Progenitor cell of endocrine pancreas (in vitro differentiated cells): ENCODE measurements around the gene PCDHGB2. TPM values are rescaled to one million over a fixed set of nuclear protein-coding genes. Genes with fewer than 3 reads are reported as not detected.
A peak's percentile ranks its signal among the peaks of the same experiment; 100 is the strongest.
"Not testable (repeated sequence)": the region's sequence is repeated elsewhere in the genome, so short reads cannot be mapped to it uniquely, and the experiment has no call there.

Experiments
- DNase-seq: peaks from one replicate; pipeline ENCODE4 v3.0.0; 2021; ENCODE audit warnings: low spot score; ENCODE audit not compliant: unreplicated experiment
- H3K27ac Mint-ChIP-seq: 2 replicates; pipeline ENCODE4 v1.8.0; 2021; ENCODE audit warnings: mild to moderate bottlenecking, moderate library complexity, mixed read lengths
- H3K27me3 Mint-ChIP-seq: 2 replicates; pipeline ENCODE4 v1.8.0; 2021; ENCODE audit warnings: mixed read lengths
- H3K36me3 Mint-ChIP-seq: 2 replicates; pipeline ENCODE4 v1.8.0; 2022; ENCODE audit warnings: mixed read lengths; ENCODE audit not compliant: insufficient read depth
- H3K4me1 Mint-ChIP-seq: 2 replicates; pipeline ENCODE4 v1.8.0; 2021; ENCODE audit warnings: low read depth, mixed read lengths
- H3K4me3 Mint-ChIP-seq: 2 replicates; pipeline ENCODE4 v1.8.0; 2021; ENCODE audit warnings: low read depth, mild to moderate bottlenecking, moderate library complexity, mixed read lengths
- H3K9me3 Mint-ChIP-seq: 2 replicates; pipeline ENCODE4 v1.8.0; 2021; ENCODE audit warnings: low read depth, mixed read lengths
- CTCF ChIP-seq: fragments of 200-600 bp; sonication (generic); IDR thresholded peaks from one replicate; pipeline ENCODE4 v1.5.0; 2021; ENCODE audit warnings: antibody characterized with exemption, mild to moderate bottlenecking; ENCODE audit not compliant: unreplicated experiment
- total RNA-seq: library from RNA; stranded (reverse); gene quantifications from 2 replicates; pipeline ENCODE4 v1.2.1, GENCODE V29; 2021

PCDHGB2 gene
- total RNA-seq, 1 donor from 2014 or later = 0.89 TPM

DNA sequence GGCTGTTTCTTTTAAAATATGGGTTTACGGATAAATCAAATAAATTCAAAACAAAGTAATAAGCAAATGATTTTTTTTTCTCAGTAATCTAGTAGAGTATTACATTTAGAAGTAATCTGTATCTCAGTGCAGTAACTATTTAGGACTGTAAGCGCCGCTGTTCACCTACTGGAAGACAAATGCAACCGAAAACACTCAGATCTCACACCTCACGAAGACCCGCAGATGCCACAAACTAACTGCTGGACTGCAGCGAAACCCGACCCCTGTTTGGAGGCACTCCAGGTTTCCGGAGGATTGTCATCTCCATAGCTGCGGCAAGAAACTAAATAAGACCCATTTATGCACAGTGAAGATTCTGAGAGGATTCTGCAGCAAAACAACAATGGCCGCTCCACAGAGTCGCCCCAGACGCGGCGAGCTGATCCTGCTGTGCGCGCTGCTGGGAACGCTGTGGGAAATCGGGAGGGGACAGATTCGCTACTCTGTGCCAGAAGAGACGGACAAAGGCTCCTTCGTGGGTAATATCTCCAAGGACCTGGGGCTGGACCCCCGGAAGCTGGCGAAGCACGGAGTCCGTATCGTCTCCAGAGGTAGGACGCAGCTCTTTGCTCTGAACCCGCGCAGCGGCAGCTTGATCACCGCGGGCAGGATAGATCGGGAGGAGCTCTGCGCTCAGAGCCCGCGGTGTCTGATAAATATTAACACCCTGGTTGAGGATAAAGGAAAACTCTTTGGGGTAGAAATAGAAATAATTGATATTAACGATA lies 32.8 kb downstream of the PCDHGB2 start, which contains the start of gene PCDHGA8:
Gene PCDHGA8 (plus strand): TSS at position 205 of the 770 bp plus-strand sequence. CDS start 181 bp downstream, at position 386.
- Mint-ChIP-seq H3K4me3 (no peak within 1 kb of the TSS), H3K27ac (peak within 1 kb of the TSS; percentile 33), H3K4me1 (no peaks in the 10 kb centered on the region), H3K9me3 (peaks cover 52% of the 10 kb centered on the region), H3K36me3 (peaks cover 51% of the 10 kb centered on the region), H3K27me3 (no peaks in the 10 kb centered on the region)
- no peak for DNase-seq
- no peak for TF ChIP-seq CTCF

- peaks cover 50% of the 10 kb centered on the region for H3K36me3 Mint-ChIP-seq
- no peaks in the 10 kb centered on the region for H3K4me1 Mint-ChIP-seq
Observed at GRCh38 chr5:141393267-141393666, 33.5 kb downstream of the PCDHGB2 start.

GRCh38 chr5:141394401-141395187 lies 34.8 kb downstream of the PCDHGB2 start:
- DNase-seq, H3K4me3 Mint-ChIP-seq, H3K4me1 Mint-ChIP-seq, H3K27me3 Mint-ChIP-seq: not testable (repeated sequence)
- H3K27ac Mint-ChIP-seq = peak overlapping the region; percentile 41
- peaks cover 52% of the 10 kb centered on the region for H3K36me3 Mint-ChIP-seq
- peaks cover 50% of the 10 kb centered on the region for H3K9me3 Mint-ChIP-seq

More at GRCh38 chr5:141393267-141393666, 33.5 kb downstream of the PCDHGB2 start:
- Mint-ChIP-seq H3K27ac (peak overlapping the region; percentile 33), H3K9me3 (peaks cover 52% of the 10 kb centered on the region), H3K27me3 (no peaks in the 10 kb centered on the region), H3K4me3 (no peak overlapping the region)
- TF ChIP-seq CTCF = no peak
- DNase-seq = no peak

GRCh38 chr5:141397756-141398551 lies 38.2 kb downstream of the PCDHGB2 start, which contains the start of gene PCDHGB5:
PCDHGB5 (plus strand) TSS chr5:141397947; CDS start chr5:141398128, 181 bp downstream.
- H3K4me1 Mint-ChIP-seq, DNase-seq, H3K4me3 Mint-ChIP-seq, H3K27me3 Mint-ChIP-seq, H3K27ac Mint-ChIP-seq: not testable (repeated sequence)
- Mint-ChIP-seq H3K9me3 (peaks cover 45% of the 10 kb centered on the region), H3K36me3 (peaks cover 43% of the 10 kb centered on the region)

- Mint-ChIP-seq H3K36me3 (peaks cover 42% of the 10 kb centered on the region), H3K9me3 (peaks cover 46% of the 10 kb centered on the region), H3K4me3 (no peak overlapping the region), H3K4me1 (no peaks in the 10 kb centered on the region), H3K27ac (no peak overlapping the region), H3K27me3 (no peaks in the 10 kb centered on the region)
- no peak for TF ChIP-seq CTCF
- no peak for DNase-seq
Observed at GRCh38 chr5:141398608-141399007, 38.8 kb downstream of the PCDHGB2 start.
